Retinal pigment epithelial cell (primary cell): Measurements from ENCODE around the gene DMXL2.
A peak's percentile ranks its signal among the peaks of the same experiment; 100 is the strongest.

Experiments used
- DNase-seq: peaks from one replicate; pipeline ENCODE4 v3.0.0-alpha.2; 2010; ENCODE audit warnings: low read depth
- H3K4me3 ChIP-seq: 2 replicates; pipeline ENCODE4 v1.5.1; 2011; ENCODE audit warnings: mild to moderate bottlenecking, low read length, control low read depth, moderate library complexity
- CTCF ChIP-seq: conservative IDR thresholded peaks from 2 replicates; pipeline ENCODE4 v1.5.1; 2011; ENCODE audit warnings: low read depth, low read length, control low read depth, inconsistent platforms

DMXL2 gene

GRCh38 chr15:51621936-51622603 is 501 bp downstream of the DMXL2 start:
- peak; percentile 9 for DNase-seq
- peak overlapping the region; percentile 80 for H3K4me3 ChIP-seq
- peak; percentile 33 for TF ChIP-seq CTCF

- DNase-seq, result no peak
- H3K4me3 ChIP-seq, result peak overlapping the region; percentile 80
- TF ChIP-seq CTCF, result no peak
Measured at GRCh38 chr15:51621155-51621765, 1.3 kb downstream of the DMXL2 start.

DNA sequence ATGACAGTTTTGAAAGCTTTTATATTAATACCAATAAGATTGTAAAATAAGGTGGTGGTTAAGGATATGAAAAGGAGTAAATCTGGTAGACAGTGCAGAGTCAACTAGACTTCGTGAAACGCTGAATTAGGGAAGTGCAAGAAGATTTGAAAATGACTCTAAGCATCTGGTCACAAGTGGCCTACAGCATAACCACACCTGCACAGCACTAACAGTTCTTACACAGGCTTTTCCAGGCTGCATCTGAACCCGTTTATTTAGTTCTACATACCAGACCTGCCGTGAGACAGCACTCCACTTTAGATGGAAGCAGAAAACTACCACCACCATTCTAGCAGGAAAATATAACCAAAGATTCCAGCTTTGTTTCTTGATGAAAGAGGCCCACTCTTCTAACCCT is 1.9 kb downstream of the DMXL2 start:
- DNase-seq, result no peak
- peak overlapping the region; percentile 16 for H3K4me3 ChIP-seq
- no peak for TF ChIP-seq CTCF

DNA sequence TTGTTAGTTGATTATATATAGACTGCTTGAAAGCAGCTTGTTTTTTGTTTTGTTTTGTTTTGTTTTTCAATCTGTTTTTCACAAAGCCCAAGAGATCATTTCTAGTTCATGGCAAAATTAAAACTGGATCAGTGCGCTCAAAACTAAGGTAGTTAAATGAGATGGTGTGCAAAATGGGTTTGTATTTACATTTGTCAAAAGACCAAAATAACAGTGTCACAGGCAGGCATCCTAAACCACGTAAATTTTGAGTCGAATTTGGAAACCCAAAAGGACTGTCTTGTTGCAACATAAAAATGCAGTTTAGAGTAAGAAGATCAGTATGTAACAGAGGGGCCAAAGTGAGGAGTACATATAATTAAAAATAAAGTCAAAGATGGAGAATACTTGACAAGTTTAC is 2.4 kb downstream of the DMXL2 start:
- no peak for TF ChIP-seq CTCF
- H3K4me3 ChIP-seq, result no peak overlapping the region
- DNase-seq, result no peak

GRCh38 chr15:51619331-51620035 is 3.1 kb downstream of the DMXL2 start:
- no peak overlapping the region for H3K4me3 ChIP-seq
- no peak for TF ChIP-seq CTCF
- no peak for DNase-seq

DNA sequence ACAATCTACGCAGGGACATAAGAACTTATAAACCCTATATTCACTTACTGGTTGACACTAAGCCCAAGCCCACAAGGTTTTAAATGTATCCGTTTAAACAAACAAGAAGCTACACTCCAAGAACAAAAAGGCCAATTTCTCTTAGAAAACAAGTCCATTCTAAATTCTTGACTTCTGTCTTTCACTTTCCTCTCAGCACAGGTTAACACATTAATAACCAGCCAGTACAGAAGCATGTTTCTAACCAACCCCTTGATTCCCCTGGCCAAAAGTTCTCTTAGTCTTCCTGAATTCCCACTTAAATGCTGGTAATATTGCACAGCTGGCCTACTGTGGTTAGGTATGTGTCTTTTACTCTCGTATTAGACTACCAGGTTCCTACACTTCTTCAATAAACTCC is 4.7 kb downstream of the DMXL2 start:
- DNase-seq, result no peak
- H3K4me3 ChIP-seq, result no peak overlapping the region
- no peak for TF ChIP-seq CTCF
